H54 (cell line): Measurements from ENCODE around the gene PHF20.
A peak's percentile ranks its signal among the peaks of the same experiment; 100 is the strongest.
"Not testable (repeated sequence)": the region's sequence is repeated elsewhere in the genome, so short reads cannot be mapped to it uniquely, and the experiment has no call there.

ENCODE experiments used
- DNase-seq: peaks from one replicate; pipeline ENCODE4 v3.0.0; 2011; ENCODE audit warnings: low spot score, mixed read lengths; ENCODE audit not compliant: insufficient read length
- FAIRE-seq: peaks from 3 replicates; lab custom pipeline; 2011; peaks lifted over from hg19 to GRCh38; lab: Jason Lieb, UNC
- POLR2A ChIP-seq: IDR thresholded peaks from 2 replicates; pipeline ENCODE4 v1.6.1; 2011; ENCODE audit warnings: low read depth, mild to moderate bottlenecking, low read length

The PHF20 gene

DNA sequence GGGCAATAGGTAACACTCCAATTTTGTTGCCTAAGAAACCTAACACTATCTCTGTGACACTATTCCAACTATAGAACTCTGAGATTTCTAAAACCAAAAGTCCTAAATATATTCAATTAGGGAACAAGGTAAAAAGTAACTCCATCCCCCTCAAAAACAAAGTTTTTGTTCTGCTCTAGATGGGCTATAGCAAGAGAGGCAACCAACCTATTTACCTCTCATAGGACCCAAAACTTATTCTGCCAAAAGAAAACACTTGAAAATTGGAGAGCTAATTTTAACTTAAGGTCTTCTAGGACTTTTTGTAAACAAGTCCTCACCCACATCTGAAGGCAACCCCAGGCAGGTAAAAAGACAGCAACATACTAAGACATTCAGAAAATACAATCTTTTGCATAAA lies 37.4 kb upstream of the PHF20 start:
- no peak for TF ChIP-seq POLR2A
- DNase-seq (no peak), FAIRE-seq (no peak)

DNA sequence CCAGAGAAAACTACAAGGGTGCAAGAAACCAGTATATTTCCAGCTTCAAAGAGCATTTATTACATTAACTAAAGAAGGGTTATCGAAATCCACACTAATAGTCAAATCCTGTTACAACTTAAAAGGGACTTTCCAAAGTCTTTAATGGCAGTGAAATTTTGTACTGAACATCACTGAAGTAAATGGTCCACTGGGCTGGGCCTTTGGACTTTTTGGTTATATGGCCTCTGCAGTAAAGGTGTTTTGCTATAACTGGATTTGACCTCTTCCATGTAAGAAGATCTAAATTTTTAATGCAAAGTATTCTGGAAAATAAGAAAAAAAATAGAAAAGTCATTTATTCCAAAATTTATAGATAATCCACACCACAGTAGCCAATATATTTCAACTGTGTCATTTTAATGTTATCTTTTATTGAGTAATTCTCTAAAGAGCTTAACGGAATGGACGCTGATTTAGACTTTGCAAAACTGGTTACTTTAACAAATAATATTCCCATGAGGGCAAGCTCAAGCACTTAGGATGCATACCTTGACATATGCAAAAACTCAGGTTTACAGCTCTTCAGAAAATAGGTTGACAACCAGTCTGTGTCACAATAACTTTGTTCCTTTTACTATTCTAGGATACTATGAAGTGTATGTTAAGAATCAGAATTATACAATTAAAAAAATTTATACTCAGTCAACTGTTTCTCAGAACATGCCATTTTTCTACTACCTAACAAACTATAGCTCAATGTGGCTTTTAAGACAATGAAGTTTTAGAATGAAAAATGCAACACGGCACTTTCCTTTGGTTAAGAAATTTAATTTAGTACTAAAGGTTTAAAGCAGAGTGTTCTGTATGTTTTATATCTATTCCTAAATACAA lies 36.8 kb upstream of the PHF20 start:
- no peak for TF ChIP-seq POLR2A
- FAIRE-seq (no peak), DNase-seq (no peak)

DNA sequence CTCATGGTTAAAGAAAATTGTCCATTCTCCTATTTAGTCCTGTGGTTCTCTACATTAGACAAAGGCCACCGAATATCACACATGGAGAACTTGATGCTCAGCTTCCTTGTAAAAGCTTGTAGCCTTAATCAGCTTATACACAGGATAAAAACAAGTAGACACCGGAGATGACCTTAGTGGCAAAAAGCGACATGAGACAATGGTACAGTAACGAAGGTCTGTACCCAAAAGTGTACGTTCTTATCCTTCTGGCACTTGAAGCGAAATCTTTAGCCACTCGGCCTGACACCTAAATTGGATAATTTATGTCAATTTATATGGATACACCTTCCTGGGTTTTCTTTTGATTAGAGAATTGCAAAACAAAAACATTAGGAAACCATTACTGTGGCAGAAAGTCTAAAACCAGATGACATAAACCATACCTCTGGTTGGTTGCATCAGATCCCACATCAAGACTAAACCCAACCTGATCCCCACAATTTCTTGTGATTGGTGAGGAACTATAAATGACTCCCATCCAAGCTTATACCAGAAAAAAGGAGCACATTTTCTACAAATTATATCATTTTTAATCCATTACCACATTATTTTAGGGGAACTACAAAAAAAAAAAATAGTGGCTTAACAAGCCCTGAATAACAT lies 35.9 kb upstream of the PHF20 start:
- DNase-seq: no peak

DNA sequence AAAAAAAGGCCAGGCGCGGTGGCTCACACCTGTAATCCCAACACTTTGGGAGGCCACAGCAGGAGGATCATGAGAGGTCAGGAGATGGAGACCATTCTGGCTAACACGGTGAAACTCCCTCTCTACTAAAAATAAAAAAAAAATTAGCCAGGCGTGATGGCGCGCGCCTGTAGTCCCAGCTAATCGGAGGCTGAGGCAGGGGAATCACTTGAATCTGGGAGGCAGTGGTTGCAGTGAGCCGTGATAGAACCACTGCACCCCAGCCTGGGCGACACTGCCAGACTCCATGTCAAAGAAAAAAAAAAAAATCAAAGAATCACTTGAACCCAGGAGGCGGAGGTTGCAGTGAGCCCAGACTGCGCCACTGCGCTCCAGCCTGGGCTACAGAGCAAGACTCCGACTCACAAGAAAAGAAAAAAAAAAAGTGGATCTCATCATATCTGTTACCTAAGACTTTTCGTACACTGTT lies 33.9 kb upstream of the PHF20 start:
- no peak for DNase-seq
- FAIRE-seq: no peak
- TF ChIP-seq POLR2A: no peak

More for the DNA sequence above, 35.9 kb upstream of the PHF20 start:
- TF ChIP-seq POLR2A: no peak
- no peak for FAIRE-seq

DNA sequence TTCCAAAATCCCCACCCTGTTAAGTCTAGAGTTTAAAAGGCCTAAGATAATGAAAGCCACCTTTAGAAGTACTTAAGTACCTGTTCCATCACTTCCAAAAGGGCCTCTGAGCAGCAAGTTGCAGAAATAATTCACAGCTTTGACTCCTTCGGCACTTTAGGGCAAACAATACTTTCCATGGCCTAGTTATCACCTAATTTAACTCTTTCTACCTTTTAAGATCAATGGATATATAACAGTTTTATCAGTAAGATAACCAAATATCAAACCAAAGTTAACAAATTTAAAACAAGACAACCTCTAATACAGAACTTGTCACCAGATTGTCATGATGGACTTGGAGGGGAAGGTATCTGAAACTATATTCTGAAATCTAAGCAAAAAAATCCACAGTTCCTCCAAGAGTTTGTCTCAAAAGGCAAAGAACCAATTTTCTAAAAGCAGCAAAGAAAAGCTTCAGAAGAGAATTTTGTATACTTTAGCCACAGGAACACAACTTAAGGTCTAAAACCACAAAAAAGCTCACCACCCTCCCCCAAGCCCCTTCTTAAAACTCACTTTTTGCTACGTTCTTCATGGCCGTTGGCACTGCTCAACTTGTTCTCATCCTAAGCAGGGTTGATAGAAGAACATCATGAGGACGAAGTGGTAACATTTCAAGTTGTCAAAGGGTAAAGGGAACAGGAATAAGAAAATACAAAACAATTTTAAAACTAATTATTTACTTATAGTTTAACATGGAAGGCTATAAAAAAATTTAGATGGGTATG lies 33.2 kb upstream of the PHF20 start:
- no peak for FAIRE-seq
- no peak for DNase-seq
- TF ChIP-seq POLR2A: no peak

DNA sequence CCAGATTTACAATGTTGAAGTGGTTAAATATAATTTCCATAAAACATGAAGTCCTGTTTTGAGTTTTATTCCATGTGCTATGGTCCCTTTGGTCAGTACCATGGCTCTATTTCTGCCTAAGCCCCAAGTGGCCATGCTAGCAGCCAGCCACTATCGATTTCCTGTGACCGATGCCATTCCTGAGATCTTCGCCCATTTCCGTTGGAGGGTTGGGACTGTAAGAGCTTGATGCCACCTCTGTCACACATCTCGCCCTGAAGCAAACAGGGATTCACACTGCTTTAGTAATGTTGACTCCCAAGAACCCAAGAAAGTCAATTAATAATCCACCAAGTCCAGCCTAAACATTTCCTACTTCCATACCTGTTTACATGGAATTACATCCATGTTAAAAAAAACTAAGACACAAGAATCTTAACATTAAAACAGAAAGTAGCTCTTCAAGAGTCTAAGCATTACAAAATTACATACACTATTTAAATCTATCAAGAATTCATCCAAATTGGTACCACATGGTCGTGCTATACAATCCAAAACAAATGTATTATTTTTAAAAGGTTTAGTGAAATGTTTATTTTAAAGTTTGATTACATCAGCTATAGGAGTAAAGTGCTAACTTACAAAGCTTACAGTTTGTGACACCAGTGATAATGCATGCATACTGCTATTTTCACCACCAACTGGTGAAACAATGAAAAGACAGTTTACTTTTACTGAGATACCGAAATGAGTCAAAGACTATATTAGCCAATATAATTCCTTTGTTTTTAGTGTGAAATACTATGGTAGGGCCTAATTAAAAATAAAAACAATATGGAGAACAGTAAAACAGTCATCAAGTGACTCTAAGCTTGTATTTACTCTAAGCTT lies 32.3 kb upstream of the PHF20 start:
- TF ChIP-seq POLR2A: no peak
- no peak for FAIRE-seq
- no peak for DNase-seq

DNA sequence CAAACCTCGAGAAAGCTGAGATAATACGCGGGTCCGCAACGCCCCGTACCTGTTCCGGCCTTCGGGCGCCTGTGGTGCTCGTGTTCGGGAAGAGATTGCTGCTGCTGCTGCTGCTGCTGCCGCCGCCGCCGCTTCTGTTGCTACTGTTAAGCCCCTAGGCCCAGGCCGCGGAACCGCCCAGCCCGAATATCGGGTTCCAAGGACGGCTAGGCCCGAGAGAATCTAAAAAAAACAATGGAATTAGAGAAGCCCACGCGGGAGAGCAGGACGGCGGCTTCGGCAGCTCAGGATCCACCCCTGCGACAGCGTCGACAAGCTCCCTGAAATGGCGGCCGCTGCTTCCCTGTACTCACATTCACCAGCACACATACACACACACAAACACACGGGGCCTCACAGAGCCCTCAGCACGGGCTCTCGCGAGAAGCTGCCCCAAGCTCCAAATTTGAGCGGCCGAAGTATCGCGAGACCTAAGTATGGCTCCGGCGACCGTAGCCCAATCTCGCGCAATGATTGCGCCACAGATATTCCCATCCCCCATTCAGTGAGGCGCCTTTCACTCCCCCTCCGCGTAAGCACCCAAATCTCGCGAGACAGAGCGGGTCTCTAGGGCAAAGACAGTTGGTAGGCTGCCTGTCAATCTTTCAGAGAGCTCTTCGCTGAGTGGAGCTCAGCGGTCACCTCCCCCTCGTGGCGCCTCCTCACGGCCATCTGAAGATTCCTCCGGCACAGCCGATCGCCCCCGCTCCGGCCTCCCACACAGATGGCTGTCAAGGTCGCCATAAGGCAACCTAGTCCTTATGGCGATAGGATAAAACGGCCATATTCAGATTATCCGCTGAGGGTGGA lies 29.7 kb upstream of the PHF20 start, which contains the start of gene RBM39:
Gene RBM39 (minus strand): TSS at position 369 of the 849 bp plus-strand sequence. CDS start 1,386 bp downstream, outside the sequence.
- peak; percentile 92 for TF ChIP-seq POLR2A
- FAIRE-seq: peak; percentile 76
- DNase-seq: peak; percentile 87

DNA sequence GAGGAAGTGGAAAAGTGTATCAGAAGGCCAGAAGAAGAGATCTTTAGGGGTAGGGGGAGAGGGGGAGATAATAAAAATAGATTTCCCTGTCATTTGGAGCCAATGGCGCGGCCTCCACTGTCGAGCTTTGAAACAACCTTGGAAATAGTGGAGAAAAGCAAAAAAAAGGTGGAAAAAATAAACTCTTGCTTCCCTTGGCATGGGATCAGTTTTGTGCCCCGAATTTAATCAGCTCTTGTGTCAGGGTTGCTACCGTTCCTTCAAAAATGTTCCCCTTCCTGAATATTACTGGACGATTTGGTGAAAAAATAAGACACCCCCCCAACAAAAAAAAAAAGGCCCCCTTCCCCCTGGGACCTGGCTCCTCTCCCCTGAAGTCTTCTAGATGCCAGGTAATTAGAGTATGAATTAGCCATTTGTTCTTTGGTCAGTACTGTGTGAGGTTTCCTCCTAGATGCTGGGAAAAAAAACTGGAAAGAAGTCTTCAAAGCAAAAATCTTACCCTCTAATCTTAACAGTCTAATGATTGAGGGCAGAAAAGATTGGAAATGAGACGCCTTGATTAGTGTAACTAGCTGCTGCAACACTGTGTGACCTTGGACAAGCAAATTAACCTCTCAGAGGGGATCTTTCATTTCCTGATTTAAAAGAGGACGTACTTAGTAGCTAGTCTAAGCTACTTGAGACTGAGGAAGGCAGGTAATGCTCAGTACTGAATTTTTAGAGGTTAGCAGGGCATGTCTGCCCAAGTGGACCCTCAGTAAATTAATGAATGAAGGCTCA lies 28.9 kb upstream of the PHF20 start:
- DNase-seq: no peak
- no peak for TF ChIP-seq POLR2A
- no peak for FAIRE-seq

DNA sequence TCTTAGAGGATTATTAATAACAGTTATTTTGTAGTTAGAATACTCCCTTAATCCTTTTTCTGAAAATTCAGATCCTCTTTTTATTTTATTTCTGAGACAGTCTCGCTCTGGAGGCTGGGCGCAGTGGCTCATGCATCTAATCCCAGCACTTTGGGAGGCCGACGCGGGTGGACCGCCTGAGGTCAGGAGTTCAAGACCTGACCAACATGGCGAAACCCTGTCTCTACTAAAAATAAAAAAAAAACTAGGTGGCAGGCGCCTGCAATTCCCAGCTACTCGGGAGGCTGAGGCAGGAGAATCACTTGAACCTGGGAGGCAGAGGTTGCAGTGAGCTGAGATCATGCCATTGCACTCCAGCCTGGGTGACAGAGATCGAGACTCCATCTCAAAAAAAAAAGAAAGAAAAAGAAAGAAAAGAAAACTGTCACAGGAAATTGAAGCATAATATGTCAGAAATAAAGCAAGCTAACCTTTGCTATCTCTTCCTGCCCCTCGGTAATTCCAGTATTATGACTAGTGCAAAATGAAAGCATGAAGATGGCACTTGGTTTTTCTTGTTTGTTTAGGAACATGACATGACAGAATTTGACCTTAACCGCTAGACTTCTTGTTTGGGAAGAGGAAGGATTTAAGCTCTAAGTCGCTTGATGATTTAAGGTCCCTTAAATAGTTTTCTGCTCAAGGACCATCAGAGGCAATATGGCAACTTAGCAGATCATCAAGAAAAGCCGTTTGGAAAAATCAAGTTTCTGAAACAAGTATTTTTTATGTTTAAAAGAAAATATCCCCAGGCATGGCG lies 27.9 kb upstream of the PHF20 start:
- no peak for TF ChIP-seq POLR2A
- no peak for DNase-seq
- no peak for FAIRE-seq

DNA sequence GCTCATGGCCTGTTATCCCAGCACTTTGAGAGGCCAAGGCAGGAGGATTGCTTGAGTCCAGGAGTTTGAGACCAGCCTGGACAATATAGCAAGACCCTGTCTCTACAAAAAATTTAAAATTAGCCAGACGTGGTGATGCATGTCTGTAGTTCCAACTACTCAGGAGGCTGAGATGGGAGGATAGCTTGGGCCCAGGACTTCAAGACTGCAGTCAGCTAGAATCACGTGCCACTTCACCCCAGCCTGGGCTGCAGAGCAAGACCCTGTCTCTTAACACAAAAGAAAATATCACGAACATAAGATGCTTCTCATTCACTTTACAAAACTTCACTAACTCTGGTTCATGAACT lies 27.3 kb upstream of the PHF20 start:
- not testable (repeated sequence) for FAIRE-seq

DNA sequence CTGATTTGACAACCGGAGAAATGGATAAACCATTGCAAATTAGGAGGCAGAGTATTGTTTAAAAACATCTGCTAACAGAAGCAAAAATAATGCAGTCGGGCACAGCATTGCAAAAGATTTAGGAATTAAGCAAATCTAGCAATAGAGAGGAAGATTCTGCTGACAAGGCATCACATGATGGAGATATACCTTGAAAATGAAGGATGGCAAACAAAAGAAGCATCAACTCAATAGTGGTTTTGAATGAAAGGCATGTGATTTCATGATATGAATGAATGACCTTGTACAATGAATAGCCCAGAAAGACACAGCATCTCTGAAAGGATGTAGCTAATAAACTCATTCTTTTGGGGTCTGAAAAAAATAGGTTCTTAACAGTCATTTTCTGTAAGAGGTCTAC lies 21.2 kb upstream of the PHF20 start:
- FAIRE-seq (no peak), DNase-seq (no peak)
- TF ChIP-seq POLR2A: no peak

More for the DNA sequence above, 27.3 kb upstream of the PHF20 start:
- DNase-seq: not testable (repeated sequence)
